ENCODE results near the gene IFNG. TPM values are rescaled to one million over a fixed set of nuclear protein-coding genes. Genes with fewer than 3 reads are reported as not detected.

Gene IFNG
- total RNA-seq, 2 experiments from 2014 or later, result 2.9 to 3.2 TPM

DNA sequence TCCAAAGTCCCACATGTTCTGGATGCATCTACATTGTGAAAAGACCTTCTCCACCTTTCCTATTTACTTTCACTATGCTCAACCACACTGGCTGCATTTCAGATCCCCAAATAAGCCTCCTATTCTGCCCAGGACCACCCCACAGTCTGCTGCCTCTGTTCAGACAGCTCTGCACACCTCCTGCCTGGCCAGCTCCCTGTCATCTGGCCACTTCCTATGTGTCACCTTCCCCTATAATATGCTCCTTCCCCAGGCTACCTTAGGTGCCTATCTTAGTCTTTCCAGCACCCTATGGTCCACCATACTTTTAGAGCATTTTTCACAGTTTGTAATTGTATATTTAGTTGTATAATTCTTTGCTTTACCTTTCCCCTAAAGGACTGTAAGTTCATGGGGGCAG is 50.5 kb downstream of the IFNG start:
- Mint-ChIP-seq H3K27ac (no peak overlapping the region), H3K9me3 (no peaks in the 10 kb centered on the region), H3K4me1 (ENCODE audit: low read depth) (no peaks in the 10 kb centered on the region), H3K27me3 (no peaks in the 10 kb centered on the region), H3K36me3 (ENCODE audit: low read depth) (no peaks in the 10 kb centered on the region), H3K4me3 (no peak overlapping the region)
- H3K36me3 ChIP-seq (ENCODE audit: insufficient read depth, low read length), result no peaks in the 10 kb centered on the region
- TF ChIP-seq, protein P1, sequence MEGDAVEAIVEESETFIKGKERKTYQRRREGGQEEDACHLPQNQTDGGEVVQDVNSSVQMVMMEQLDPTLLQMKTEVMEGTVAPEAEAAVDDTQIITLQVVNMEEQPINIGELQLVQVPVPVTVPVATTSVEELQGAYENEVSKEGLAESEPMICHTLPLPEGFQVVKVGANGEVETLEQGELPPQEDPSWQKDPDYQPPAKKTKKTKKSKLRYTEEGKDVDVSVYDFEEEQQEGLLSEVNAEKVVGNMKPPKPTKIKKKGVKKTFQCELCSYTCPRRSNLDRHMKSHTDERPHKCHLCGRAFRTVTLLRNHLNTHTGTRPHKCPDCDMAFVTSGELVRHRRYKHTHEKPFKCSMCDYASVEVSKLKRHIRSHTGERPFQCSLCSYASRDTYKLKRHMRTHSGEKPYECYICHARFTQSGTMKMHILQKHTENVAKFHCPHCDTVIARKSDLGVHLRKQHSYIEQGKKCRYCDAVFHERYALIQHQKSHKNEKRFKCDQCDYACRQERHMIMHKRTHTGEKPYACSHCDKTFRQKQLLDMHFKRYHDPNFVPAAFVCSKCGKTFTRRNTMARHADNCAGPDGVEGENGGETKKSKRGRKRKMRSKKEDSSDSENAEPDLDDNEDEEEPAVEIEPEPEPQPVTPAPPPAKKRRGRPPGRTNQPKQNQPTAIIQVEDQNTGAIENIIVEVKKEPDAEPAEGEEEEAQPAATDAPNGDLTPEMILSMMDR (IDR thresholded peaks at IDR 0.05), result no peak
- intact Hi-C loops (cut with DNase I, micrococcal nuclease), result no loop called here
- no peak overlapping the region for H3K27ac ChIP-seq (ENCODE audit: low read depth in 1 of 2, low read length in 2 of 2)
- H3K4me3 ChIP-seq (ENCODE audit: low read length), result no peak overlapping the region
- H3K9me3 ChIP-seq (ENCODE audit: control insufficient read depth in 1 of 2, insufficient read depth in 1 of 2, low read length in 2 of 2), result no peaks in the 10 kb centered on the region
- H3K27me3 ChIP-seq (ENCODE audit: control insufficient read depth in 1 of 2, insufficient read depth in 2 of 2, low read length in 2 of 2), result no peaks in the 10 kb centered on the region
- no peaks in the 10 kb centered on the region for H3K4me1 ChIP-seq (ENCODE audit: insufficient read depth, low read length)
- CTCF ChIA-PET, result no interaction called here
- ATAC-seq (ENCODE audit: poor library complexity), result no peak
- POLR2A ChIA-PET, result no interaction called here
- DNase-seq, result no peak

DNA sequence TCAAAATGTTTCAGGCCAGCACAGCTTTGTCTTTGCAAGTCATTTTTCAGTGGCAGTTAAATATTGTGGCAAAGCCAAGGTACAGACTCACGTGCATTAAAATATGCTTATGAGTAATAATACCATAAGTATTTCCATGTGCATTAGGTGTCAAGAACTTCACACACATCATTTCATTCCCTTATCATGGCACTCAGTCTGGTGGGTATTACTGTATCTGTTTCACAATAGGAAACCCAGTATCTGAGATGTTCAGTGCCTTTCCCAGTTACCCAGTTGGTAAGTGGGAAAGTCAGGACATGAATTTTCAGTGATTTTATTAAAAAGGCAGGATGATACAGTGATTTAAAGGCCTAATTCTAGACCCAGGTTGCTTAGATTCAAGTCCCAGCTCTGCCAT is 52.9 kb downstream of the IFNG start:
- H3K27me3 ChIP-seq (ENCODE audit: control insufficient read depth in 1 of 2, insufficient read depth in 2 of 2, low read length in 2 of 2), result no peaks in the 10 kb centered on the region
- H3K27ac ChIP-seq (ENCODE audit: low read depth in 1 of 2, low read length in 2 of 2), result no peak overlapping the region
- H3K4me1 ChIP-seq (ENCODE audit: insufficient read depth, low read length), result no peaks in the 10 kb centered on the region
- no peak overlapping the region for H3K4me3 ChIP-seq (ENCODE audit: low read length)
- Mint-ChIP-seq H3K4me3 (no peak overlapping the region), H3K36me3 (ENCODE audit: low read depth) (no peaks in the 10 kb centered on the region), H3K27me3 (no peaks in the 10 kb centered on the region), H3K9me3 (no peaks in the 10 kb centered on the region), H3K27ac (no peak overlapping the region), H3K4me1 (ENCODE audit: low read depth) (no peaks in the 10 kb centered on the region)
- H3K9me3 ChIP-seq (ENCODE audit: control insufficient read depth in 1 of 2, insufficient read depth in 1 of 2, low read length in 2 of 2), result no peaks in the 10 kb centered on the region
- H3K36me3 ChIP-seq (ENCODE audit: insufficient read depth, low read length), result no peaks in the 10 kb centered on the region
- DNase-seq, result no peak
- ChIA-PET CTCF (no interaction called here), POLR2A (no interaction called here)
- ATAC-seq (ENCODE audit: poor library complexity), result no peak
- TF ChIP-seq, protein P1 (IDR thresholded peaks at IDR 0.05), result no peak
- intact Hi-C loops (cut with DNase I, micrococcal nuclease), result no loop called here

DNA sequence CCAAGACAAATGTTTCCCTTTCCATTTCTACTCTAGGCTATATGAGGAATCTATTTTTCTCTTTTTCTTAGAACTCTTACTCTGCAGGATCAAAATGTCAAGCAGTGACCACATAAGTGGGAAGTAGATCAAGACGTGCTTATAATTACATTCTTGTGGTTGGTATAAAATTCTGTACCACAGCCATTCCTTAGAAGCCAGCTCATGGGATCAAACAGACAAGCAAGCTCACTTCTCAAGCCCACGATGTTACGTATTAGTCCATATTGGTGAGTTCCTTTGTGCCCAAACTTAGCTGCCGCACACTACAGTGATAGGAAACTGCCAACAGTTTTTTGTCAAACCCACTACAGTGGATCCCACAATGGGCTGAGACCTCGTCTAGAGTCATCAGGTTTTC is 53.4 kb downstream of the IFNG start:
- Histone ChIP-seq H3K27ac (ENCODE audit: low read depth in 1 of 2, low read length in 2 of 2) (no peak overlapping the region), H3K9me3 (ENCODE audit: control insufficient read depth in 1 of 2, insufficient read depth in 1 of 2, low read length in 2 of 2) (no peaks in the 10 kb centered on the region), H3K27me3 (ENCODE audit: control insufficient read depth in 1 of 2, insufficient read depth in 2 of 2, low read length in 2 of 2) (no peaks in the 10 kb centered on the region), H3K36me3 (ENCODE audit: insufficient read depth, low read length) (no peaks in the 10 kb centered on the region), H3K4me1 (ENCODE audit: insufficient read depth, low read length) (no peaks in the 10 kb centered on the region), H3K4me3 (ENCODE audit: low read length) (no peak overlapping the region)
- Mint-ChIP-seq H3K4me3 (no peak overlapping the region), H3K9me3 (no peaks in the 10 kb centered on the region), H3K36me3 (ENCODE audit: low read depth) (no peaks in the 10 kb centered on the region), H3K4me1 (ENCODE audit: low read depth) (no peaks in the 10 kb centered on the region), H3K27ac (no peak overlapping the region), H3K27me3 (no peaks in the 10 kb centered on the region)
- ATAC-seq (ENCODE audit: poor library complexity) (no peak), DNase-seq (no peak)
- ChIA-PET CTCF (no interaction called here), POLR2A (no interaction called here)
- intact Hi-C loops (cut with DNase I, micrococcal nuclease), result no loop called here
- TF ChIP-seq, protein P1 (IDR thresholded peaks at IDR 0.05), result no peak

Other genes starting within 250 kb of the IFNG start
- 1 to 10 TPM in 1 of 2 experiments, under 1 TPM in 1; 0.55 to 1.1 TPM for gene IFNG-AS1, start 170.3 kb downstream of the IFNG start, total RNA-seq
- gene IL26, start 66.1 kb upstream of the IFNG start, total RNA-seq, result under 1 TPM in 1 of 2 experiments, not detected in 1; 0.25 TPM
- gene IL22, start 93.9 kb upstream of the IFNG start, total RNA-seq, result not detected
- gene MDM1, start 172.6 kb upstream of the IFNG start, total RNA-seq, result 10 to 100 TPM; 11.0 to 11.6 TPM

All from CD4-positive, alpha-beta T cell (primary cell).